Measurements from ENCODE around the gene LRSAM1.

DNA sequence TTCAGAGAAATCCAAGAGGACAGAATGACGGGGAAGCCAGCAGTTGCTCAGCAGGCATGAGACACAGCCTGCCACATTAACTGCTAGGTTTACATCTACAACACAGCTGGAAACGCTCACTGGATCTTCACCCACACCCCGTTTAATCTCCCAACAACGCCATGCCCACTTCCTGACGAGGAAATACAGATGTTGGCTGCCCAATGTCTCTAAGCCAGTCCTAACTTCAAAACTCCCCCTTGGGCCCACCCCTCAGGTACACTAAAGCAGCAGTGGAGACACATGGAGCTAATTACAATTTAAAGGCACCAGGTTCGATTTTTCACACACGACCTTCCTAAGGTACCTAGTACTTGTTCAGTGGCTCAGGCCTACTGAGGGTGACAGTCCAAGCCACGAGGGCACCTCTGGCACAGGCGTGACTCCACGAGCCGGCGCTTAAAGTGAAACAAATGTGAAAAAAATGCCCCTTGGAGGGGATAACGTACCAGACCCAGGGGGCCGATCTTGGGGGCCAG lies 1.0 kb upstream of the LRSAM1 start:
- TF ChIP-seq, protein P1, sequence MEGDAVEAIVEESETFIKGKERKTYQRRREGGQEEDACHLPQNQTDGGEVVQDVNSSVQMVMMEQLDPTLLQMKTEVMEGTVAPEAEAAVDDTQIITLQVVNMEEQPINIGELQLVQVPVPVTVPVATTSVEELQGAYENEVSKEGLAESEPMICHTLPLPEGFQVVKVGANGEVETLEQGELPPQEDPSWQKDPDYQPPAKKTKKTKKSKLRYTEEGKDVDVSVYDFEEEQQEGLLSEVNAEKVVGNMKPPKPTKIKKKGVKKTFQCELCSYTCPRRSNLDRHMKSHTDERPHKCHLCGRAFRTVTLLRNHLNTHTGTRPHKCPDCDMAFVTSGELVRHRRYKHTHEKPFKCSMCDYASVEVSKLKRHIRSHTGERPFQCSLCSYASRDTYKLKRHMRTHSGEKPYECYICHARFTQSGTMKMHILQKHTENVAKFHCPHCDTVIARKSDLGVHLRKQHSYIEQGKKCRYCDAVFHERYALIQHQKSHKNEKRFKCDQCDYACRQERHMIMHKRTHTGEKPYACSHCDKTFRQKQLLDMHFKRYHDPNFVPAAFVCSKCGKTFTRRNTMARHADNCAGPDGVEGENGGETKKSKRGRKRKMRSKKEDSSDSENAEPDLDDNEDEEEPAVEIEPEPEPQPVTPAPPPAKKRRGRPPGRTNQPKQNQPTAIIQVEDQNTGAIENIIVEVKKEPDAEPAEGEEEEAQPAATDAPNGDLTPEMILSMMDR (IDR thresholded peaks at IDR 0.05) = no peak
- no peak for TF ChIP-seq POLR2A (IDR thresholded peaks at IDR 0.05)

Data from esophagus squamous epithelium (tissue), 4 donors.